ENCODE measurements around the gene JAKMIP1.

The JAKMIP1 gene

DNA sequence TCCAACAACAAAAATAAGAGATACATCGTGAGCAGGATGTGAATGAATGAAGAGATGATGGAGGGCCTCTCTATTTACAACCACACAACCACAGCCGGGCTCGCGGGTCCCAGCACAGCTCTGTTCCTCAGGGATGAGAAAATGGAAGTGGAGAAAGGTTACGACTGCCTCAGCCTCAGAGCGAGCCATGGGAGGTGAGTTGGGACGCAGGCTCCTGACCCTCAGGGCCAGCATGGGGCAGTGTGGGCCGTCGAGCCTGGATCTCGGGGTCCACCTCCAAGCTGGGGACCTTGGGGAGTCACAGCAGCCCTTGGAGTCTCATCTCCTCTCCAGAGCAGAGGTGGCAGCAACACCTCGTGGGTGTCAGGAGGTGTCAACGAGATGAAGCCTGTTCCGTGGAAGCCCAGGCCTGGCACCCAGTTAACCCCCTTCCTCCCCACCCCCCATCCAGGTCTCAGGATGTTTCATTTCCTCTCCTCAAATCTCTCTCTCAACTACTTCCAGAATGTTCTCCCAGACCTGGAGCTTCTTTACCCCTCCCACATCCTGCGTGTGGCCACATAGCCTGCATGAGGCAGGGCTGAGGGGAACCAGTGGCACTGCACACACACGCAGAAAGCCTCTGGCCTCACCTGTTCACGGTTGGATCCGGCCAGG lies 208.1 kb downstream of the JAKMIP1 start:
- no peak for DNase-seq (ENCODE audit: low read depth)

- no peak for DNase-seq (ENCODE audit: low read depth)
These were observed 208.9 kb downstream of the JAKMIP1 start for GRCh38 chr4:5991405-5991804.

- DNase-seq (ENCODE audit: low read depth), result no peak
These were observed 209.7 kb downstream of the JAKMIP1 start for GRCh38 chr4:5990446-5991160.

DNA sequence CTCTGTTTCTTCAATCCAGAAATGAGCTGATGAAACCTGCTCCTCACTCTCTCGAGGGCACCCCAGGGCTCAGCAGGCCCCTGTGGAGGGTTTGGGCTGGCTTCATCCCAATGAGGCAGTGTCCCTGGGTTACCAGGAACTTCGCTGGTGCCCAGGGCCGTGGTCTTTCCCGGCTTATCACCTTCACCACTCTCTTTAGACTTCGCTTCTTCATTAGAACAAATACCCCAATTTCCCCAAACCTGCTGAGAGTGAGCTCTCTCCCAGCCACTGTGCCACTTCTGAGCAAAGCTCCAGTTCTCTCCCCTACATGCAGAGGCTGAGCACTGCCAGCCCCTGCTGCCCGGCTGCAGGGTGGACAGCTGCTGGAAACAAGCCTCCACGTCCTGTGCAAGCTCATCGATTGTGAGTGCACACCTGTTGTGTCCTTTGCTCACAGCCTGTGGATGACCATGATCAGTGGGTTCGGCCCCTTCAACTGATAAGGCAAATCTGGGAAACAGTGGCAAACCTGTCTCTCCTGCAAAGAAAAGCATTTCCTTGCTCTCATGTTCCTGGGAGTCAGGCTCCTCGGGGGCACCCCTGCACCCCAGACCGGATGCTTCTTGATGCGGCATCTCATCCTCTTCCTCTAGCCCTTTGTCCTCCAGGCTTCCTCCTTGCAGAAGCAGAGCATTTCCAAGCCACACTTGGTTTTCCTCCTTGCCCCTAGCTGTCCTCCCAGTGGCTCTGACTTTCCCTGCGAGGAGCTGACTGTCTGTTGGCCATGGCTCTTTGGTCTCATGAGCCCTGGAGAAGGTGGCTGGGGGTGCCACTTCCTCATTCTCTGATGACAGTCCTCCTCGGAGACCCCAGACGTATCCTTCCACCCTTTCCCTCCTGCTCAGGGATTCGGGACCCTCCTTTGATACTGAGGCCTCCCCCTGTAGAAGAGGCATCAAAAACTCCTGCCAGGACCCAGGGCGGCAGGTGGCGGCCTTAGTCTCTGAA lies 210.8 kb downstream of the JAKMIP1 start:
- no peak for DNase-seq (ENCODE audit: low read depth)

GRCh38 chr4:5988086-5988845 lies 212.1 kb downstream of the JAKMIP1 start:
- DNase-seq (ENCODE audit: low read depth), result no peak

DNA sequence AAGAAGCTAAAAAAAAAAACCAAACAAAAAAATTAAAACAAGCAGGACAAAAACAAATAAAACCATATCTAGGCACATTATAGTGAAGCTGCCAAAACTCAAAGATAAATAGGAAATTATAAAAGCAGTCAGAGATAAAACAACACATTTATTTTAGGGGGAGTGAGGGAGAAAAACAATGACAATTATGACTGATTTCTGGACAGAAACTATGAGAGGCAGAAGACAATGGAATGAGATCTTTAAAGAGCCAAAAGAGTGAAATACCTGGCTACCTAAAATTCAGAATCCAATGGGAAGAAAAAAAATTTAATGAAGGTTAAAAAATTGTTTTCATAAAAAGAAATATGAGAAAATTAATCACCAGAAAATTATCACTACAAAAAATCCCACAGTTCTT lies 215.5 kb downstream of the JAKMIP1 start:
- DNase-seq (ENCODE audit: low read depth), result no peak

DNA sequence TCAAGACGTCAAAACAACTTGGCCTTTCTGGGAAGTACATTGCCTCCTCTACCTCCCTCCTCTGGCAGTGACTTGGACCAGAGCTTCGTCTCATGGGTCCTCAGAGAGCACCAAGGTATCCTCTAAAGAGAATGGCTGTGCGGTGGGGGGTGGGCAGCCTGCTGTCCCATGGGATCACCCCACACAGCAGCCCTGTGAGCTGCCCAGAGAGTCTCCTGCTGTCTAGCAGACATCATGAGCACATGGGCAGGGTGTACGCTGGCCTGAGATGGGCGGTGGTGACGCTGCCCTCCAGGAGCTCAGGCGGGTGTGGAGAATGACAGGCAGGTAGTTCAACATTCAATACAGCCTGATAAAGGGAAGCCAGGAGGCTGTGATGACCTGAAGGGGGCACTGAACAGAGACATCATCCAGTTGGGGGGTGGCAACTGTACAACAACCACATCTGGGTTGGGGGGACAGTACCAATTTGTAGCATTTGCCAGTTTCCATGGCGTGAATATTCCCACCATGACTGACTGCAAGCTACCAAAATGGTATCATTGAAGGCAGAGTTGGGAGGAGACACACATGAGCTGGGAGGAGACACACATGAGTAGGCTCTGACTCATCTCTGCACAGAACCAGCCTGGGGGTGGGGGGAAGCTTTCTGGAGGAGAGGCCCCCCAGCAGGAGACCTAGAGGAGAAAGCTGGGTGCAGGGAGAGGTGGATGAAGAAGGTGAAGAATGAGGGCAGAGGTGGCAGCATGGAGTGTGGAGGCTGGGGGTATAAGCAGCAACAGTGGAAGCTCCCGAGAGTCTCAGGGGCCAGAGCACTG lies 218.0 kb downstream of the JAKMIP1 start:
- DNase-seq (ENCODE audit: low read depth), result no peak

DNA sequence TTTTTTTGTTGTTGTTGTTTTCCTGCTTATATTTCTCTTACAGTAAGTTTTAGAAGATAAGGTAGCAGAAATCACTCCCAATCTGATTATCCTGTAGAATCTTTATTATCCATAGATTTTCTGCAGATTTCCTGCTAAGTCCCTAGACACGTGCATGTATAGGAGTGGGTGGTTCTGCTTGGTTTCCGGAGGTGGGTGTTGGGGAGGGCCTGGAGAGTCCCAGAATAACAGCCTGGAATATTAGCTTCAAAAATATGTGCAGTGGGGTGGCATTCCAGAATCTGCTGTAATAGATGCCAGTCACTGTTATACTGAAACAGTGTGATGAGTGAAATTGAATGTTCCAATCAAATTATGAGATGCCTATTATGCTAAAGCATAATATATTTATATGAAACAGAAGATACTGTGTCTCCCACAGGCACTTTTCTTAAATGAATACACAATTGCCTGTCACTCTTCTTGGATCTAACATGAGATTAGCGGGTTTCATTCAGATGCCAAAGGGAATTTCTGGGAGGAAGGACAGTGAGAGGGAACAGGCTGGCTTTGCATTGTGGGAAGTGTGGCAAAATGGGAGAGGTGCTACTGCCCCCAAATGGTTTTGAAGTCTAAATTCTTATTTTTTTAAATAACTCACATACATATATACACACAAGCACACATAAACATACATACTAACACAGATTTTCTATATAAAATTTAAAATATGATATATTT lies 219.8 kb downstream of the JAKMIP1 start:
- no peak for DNase-seq (ENCODE audit: low read depth)

DNA sequence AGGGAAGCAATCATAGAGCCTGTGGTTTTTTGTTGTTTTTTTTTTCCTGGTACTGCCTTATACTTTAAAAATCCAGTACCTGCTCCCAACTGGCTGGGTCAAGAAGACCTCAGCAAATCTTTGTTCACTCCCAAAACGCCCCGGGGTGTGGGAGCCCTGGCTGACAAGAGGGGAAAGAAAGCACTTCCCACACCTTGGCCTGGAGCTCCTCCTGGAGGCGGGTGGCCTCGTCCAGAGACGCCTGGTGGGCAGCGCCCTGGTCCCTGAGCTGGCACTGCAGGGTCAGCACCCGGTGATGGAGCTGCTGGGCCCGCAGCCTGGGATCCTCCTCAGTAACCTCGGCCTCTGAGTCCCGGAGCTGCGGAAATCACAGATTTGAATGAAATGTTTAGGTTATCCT lies 220.4 kb downstream of the JAKMIP1 start:
- DNase-seq (ENCODE audit: low read depth), result no peak

DNA sequence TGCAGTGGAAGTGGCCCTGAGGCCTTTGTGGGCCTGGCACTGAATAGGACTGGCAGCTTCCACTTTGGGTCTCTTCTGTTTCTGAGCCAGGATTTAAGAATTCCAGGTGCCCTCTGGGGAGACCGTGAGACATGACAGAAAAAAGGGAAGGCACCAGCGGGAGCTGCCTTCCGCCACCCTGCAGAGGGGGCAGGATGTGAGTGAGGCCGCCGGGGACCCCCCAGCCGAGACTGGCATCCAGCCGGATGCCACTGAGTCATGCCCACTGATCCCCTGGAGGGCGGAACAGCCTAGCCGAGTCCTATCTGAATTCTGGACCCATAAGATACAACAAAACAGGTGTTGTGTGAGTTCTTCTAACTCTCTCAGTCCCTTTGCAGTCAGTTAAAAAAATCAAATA lies 223.4 kb downstream of the JAKMIP1 start:
- DNase-seq (ENCODE audit: low read depth), result no peak

DNA sequence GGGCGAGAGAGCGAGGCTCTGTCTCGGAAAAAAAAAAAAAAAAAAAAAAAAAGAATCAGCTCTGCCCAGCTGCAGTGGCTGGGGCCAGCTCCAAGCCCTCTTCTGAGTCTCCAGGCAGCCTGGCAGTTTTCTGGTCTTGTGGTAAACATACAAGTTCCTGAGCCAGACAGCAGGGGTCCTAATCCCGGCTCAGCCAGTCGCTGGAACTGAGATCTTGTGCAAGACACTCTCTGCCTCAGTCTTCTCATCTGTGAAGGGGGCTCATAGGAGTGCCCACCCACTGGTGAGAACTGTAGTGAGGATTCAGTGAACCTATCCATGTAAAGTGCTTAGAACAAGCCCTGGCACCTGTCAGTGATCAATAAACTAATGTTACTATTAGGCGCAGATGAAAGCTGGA lies 223.9 kb downstream of the JAKMIP1 start:
- DNase-seq (ENCODE audit: low read depth), result no peak

All from fibroblast of the conjunctiva (primary cell).